OCI-LY7 (cell line): ENCODE measurements around the gene DCAKD.

Experiments used
- EZH2phosphoT487 ChIP-seq: fragments of 200-600 bp; sonication (generic); IDR thresholded peaks from 2 replicates; pipeline ENCODE4 v1.6.1; 2018; ENCODE audit warnings: low read depth, borderline replicate concordance, mild to moderate bottlenecking, mixed run types, antibody characterized with exemption, low read length, moderate library complexity, mixed read lengths
- TF ChIP-seq, protein P1 (sequence below): fragments of 200-600 bp; sonication (generic); conservative IDR thresholded peaks from 2 replicates; pipeline ENCODE4 v1.5.1; 2014; ENCODE audit warnings: mild to moderate bottlenecking, antibody characterized with exemption, low read length, moderate library complexity, mixed read lengths

DNA sequence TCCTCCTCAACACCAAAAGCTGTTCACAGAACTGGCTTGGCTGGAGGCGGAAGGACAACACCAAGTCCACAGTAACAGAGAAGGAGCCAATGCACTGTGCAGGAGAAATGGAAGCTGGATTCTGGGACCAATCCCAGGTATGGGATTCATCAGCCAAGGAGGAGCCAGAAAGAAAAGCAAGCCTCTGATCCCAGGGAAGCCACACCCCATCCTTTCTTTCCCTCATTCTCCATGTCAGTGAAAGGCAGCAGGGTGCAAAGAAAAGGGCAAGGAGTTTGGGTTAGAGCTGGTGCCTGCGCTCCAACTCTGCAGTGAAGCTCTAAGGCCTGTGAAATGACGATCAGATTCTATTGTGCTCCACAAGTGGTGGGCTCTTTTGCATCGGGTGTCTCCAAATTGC lies 11.0 kb downstream of the DCAKD start:
- TF ChIP-seq, protein P1, sequence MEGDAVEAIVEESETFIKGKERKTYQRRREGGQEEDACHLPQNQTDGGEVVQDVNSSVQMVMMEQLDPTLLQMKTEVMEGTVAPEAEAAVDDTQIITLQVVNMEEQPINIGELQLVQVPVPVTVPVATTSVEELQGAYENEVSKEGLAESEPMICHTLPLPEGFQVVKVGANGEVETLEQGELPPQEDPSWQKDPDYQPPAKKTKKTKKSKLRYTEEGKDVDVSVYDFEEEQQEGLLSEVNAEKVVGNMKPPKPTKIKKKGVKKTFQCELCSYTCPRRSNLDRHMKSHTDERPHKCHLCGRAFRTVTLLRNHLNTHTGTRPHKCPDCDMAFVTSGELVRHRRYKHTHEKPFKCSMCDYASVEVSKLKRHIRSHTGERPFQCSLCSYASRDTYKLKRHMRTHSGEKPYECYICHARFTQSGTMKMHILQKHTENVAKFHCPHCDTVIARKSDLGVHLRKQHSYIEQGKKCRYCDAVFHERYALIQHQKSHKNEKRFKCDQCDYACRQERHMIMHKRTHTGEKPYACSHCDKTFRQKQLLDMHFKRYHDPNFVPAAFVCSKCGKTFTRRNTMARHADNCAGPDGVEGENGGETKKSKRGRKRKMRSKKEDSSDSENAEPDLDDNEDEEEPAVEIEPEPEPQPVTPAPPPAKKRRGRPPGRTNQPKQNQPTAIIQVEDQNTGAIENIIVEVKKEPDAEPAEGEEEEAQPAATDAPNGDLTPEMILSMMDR: no peak
- TF ChIP-seq EZH2phosphoT487: no peak
